ENCODE data around the gene HDGFL2. TPM values are rescaled to one million over a fixed set of nuclear protein-coding genes. Genes with fewer than 3 reads are reported as not detected.

Gene HDGFL2
- total and polyA plus RNA-seq, 2 donors = 22.2 to 51.4 TPM

DNA sequence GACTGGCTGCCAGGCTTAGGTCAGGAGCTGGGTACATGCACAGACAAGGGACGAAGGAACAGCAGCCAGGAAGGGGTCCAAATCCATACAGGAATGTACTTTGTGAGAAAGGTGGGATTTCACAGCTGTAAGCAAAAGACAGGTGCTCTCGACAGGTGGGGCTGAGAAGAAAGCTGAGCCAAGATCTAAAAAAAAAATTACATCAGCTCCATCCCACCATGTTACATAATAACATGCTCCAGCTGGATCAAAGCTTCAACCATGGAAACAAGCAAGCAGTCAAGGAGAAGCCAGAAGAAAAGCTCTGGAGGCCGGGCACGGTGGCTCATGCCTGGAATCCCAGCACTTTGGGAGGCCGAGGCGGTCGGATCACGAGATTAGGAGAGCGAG is 22.5 kb upstream of the HDGFL2 start:
- Histone ChIP-seq H3K27ac (ENCODE audit: low read depth) (no peak overlapping the region), H3K4me1 (ENCODE audit: insufficient read depth) (no peaks in the 10 kb centered on the region), H3K36me3 (ENCODE audit: insufficient read depth) (peaks cover 16% of the 10 kb centered on the region), H3K4me3 (ENCODE audit: low read depth, low read length) (no peak overlapping the region)
- whole genome bisulfite sequencing = 83% methylated on average over 9 of the region's 9 CpGs
- no peak for DNase-seq (ENCODE audit: extremely low spot score)

DNA sequence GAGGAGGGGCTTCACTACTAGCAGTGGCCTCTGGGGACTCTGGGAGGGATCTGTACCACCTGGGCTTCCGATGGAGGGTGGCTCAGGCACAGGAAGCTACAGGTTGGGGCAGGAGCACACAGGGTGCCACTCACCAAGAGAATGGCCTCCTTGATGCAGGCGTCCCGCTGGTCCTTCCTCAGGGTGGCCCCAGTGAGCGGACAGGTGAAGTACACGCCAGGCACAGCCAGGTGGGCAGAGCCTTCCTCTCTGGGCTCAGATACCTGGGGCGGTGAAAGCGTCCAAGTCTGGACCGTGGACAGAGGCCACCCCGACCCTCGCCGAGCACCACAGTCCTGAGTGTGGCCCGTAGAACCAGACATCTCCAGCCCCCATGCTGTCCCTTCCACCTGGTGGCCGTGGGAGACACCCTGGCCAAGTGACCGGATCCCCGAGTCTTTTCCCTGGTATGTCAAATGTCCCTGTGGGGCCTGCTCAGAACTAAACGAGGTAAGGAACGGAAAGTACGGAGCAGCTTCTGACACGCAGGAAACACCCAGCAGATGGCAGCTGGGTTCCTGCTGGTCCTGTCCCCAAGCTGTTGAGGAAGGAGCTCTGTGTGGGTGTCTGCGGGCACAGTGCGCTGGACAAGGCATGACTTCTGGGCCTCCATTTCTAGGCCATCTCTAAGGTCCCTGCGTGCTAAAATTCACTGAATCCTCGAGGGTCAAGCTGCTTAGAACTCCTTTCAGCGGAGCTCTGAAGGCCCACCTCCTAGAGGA is 19.7 kb upstream of the HDGFL2 start:
- no peak overlapping the region for H3K4me3 ChIP-seq (ENCODE audit: low read depth, low read length)
- no peaks in the 10 kb centered on the region for H3K4me1 ChIP-seq (ENCODE audit: insufficient read depth)
- H3K36me3 ChIP-seq (ENCODE audit: insufficient read depth) = peaks cover 9% of the 10 kb centered on the region
- no peak for DNase-seq (ENCODE audit: extremely low spot score)
- H3K27ac ChIP-seq (ENCODE audit: low read depth) = no peak overlapping the region
- WGBS = 89% methylated on average over 24 of the region's 24 CpGs

DNA sequence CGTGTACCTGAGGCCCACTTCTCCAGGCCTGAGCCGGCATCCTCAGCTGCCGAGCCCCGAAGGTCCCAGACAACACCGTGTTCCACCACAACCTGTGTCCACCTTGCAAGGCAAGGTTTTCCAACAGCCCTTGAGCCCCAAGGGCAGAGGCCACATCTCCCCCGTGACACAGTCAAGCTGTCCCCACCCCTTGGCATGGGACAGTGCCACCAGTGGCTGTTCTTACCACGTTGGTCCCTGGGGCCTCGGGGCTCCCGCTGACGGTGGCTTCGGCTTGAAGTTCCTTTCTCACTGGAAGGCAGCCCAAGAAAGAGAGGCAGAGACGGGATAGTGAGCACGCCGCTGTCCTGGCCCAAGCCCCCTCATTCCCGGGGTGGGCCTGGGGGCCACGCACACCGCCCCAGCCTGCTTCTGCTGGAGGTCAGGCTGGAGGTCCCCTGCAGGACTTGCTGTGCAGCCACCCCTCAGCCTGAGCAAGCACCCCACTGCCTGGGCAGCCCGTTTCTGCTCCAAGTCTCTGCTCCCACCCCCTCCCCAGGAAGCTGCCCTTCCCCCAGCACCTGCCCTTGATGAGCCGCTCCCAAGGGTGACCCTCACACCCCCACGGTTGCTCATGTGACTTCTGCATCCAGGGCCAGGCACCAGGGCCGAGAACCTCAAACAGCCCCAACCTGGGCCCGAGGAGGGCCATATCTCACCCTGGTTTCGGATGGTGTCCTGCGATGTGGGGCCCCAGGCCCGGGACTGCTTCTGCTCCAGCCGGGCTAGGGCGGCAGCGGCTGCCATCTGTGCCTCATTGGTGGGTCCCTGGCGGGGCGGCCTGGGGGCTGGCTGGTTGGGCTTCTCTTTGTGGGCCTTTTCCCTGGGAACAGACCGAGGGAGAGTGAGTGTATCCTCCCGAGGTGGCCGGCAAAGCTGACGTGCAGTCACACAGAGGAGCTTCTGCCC is 18.6 kb upstream of the HDGFL2 start:
- H3K4me1 ChIP-seq (ENCODE audit: insufficient read depth) = no peaks in the 10 kb centered on the region
- no peak for DNase-seq (ENCODE audit: extremely low spot score)
- H3K27ac ChIP-seq (ENCODE audit: low read depth) = no peak overlapping the region
- H3K4me3 ChIP-seq (ENCODE audit: low read depth, low read length) = no peak overlapping the region
- H3K36me3 ChIP-seq (ENCODE audit: insufficient read depth) = peaks cover 8% of the 10 kb centered on the region
- 76% methylated on average over 34 of the region's 34 CpGs for WGBS

DNA sequence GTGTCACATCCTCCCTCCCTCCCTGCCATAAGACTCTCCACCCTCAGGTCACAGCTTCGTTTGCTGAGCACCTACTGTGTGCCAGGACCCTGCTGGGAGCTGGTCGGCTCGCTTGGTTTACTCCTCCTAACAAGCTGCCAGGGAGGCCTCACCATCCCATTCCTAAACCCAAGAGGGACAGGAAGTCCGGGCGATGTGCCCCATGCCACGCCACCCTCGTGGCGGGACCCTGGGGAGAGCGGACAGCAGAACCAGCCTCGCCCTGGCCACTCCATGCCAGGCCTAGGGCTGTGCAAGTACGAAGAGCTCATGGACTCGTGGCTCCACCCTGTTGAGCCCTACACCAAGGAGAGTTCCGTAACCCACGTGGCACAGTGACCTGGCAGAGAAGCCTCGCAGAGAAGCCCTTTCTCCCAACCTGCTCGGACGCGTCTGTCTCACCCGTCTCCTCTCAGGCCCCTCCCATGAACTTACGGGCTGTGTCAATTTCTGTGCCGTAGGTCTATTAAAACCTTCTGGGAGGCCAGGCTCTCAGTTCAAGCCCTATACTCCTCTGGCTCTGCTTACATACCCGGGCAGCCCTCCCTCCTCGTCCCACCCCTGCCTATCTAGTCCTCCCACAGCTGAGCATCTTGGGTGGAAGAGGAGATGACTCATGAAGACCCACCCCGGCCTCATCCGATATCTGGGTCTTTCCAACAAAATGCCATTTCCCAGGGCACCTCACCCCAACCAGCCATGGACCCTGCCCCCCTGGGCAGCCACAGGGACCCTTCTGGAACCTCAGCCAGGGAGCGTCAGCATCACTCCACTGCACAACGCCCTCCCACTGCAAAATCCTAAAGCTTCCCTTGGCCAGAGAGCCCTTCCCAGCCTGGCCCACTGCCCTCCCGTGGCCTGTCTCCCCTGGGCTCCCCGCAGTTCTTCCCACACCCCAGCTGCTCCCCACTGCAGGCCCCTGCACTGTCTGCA is 17.1 kb upstream of the HDGFL2 start:
- Histone ChIP-seq H3K4me1 (ENCODE audit: insufficient read depth) (no peaks in the 10 kb centered on the region), H3K36me3 (ENCODE audit: insufficient read depth) (no peaks in the 10 kb centered on the region), H3K27ac (ENCODE audit: low read depth) (peak overlapping the region; percentile 46), H3K4me3 (ENCODE audit: low read depth, low read length) (no peak overlapping the region)
- 33% methylated on average over 29 of the region's 29 CpGs for WGBS
- peak; percentile 43 for DNase-seq (ENCODE audit: extremely low spot score)

DNA sequence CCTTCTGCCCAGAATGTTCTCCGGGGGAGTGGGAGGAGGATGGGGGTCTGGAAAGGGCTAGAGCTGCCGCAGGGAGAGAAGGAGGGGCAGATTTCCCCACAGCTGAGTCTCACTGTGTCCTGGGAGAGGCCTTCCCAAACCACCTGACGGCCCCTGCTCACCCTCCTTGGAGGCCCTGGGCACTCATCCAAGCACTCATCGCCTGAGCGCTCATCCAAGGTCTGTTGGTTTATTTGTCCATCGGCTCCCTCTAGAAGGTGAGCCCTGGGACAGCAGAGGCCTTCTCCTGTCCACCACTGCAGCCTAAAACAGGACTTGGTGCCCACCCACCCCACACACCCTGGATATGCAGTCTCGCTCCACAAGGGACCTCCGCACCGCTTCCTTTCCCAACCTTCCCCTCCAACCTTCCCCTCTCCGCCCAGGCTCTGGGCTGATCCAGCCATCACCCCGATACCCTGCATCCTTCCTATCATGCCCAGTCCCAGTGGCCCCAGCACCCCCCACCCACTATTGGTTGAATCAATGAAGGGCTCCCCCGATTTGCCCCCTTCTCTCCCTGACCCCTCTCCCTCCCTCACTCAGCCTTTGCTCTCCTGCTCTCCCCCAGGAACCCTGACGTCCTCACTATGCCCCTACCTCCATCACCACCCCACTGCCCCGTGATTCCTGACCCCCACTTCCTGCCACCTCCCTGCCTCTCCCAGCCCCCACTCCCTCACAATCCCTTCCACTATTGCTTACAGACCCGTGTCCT is 16.2 kb upstream of the HDGFL2 start:
- DNase-seq (ENCODE audit: extremely low spot score) = peak; percentile 79
- 22% methylated on average over 15 of the region's 15 CpGs for WGBS
- Histone ChIP-seq H3K4me1 (ENCODE audit: insufficient read depth) (no peaks in the 10 kb centered on the region), H3K27ac (ENCODE audit: low read depth) (peak overlapping the region; percentile 46), H3K4me3 (ENCODE audit: low read depth, low read length) (no peak overlapping the region), H3K36me3 (ENCODE audit: insufficient read depth) (no peaks in the 10 kb centered on the region)

DNA sequence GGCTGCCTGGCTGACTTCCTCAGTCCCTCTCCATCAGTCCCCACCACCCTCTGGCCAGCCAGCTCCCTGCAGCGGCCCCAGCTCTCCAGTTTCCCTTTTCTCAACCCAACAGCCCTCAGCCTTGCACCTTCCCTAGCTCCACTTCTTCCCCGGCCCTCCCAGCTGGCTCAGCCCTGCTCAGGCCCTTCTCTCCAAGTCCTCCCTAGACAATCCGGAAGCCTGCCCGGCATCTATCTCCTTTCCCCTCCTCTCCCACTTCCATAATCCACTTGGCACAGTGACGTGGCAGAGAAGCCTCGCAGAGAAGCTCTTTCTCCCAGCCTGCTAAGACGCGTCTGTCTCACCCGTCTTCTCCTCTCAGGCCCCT is 15.6 kb upstream of the HDGFL2 start:
- no peaks in the 10 kb centered on the region for H3K4me1 ChIP-seq (ENCODE audit: insufficient read depth)
- no peaks in the 10 kb centered on the region for H3K36me3 ChIP-seq (ENCODE audit: insufficient read depth)
- H3K27ac ChIP-seq (ENCODE audit: low read depth) = peak overlapping the region; percentile 28
- peak overlapping the region; percentile 89 for H3K4me3 ChIP-seq (ENCODE audit: low read depth, low read length)
- 3% methylated on average over 9 of the region's 9 CpGs for WGBS
- peak; percentile 21 for DNase-seq (ENCODE audit: extremely low spot score)

DNA sequence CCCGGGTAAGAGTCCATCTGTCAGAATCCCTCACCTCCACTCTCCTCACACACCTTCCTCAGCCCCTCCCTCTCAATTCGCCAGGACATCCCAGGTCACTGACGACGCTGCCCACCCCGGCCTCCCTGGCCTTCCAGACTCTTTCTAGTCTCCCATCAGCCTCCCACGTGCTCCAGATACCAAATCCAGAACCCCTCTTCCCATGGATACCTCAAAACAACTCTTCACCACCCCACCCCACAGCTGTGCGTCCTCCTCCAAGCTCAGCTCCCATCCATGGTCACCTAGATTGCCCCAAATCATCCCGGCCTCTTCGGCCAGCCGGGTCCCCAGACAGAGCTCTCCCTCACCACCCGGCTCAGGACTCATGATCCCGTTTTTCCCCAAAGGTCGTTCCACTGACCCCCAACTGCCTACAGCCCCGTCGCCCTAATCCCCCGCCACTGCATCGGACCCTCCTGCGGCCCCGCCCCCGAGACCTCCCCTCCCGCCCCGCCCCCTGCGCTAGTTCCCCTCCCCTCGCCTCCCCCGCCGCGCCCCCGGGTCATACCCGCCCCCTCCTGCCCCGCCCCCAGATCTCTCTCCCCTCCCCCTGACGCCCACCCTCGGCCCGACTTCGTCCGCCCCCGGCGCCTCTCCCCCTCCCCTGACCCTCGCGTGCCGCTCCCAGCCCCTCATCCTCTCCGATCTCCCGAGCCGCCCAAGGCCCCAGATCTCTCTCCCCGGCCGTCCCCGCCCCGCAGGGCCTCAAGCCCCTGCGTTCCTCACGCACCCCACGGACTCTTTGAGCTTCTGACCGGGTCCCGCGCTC is 15.0 kb upstream of the HDGFL2 start:
- Histone ChIP-seq H3K36me3 (ENCODE audit: insufficient read depth) (no peaks in the 10 kb centered on the region), H3K4me3 (ENCODE audit: low read depth, low read length) (peak overlapping the region; percentile 89), H3K4me1 (ENCODE audit: insufficient read depth) (no peaks in the 10 kb centered on the region), H3K27ac (ENCODE audit: low read depth) (peak overlapping the region; percentile 83)
- peak; percentile 41 for DNase-seq (ENCODE audit: extremely low spot score)
- WGBS = 1% methylated on average over 50 of the region's 53 CpGs

DNA sequence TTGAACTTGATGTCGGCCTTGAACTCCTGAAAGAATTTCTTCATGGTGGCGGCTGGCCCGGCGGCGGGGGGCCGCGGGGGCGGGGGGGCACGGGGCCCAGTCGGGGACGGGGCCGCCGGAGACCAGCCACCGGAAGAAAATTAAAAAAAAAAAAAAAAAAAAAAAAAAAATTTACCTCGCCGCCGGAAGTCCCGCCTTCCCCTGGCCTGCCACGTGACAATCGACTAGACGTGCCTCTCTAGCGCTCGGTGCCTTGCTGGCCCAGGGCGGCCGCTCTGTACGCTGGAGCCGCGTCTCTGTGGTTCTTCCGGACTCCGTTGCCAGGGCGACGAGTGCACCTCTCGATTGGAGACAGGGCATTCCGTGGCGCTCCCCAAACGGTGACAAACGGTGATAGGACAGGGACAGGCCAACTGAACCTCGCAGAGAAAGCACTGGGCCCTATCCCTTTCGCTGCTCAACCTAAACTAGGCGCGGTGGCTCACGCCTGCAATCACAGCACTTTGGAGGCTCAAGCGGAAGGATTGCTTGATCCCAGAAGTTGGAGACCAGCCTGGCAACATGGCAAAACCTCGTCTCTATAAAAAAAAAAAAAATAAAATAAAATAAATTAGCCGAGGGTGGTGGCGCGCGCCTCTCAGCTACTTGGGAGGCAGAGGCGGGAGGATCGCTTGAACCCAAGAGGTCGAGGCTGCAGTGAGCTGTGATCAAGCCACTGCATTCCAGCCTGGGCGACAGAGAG is 14.3 kb upstream of the HDGFL2 start, which contains the start of gene UBXN6:
Gene UBXN6 (minus strand): TSS at position 141 of the 742 bp plus-strand sequence. CDS start 97 bp downstream, at position 44.
- Histone ChIP-seq H3K27ac (ENCODE audit: low read depth) (peak within 1 kb of the TSS; percentile 83), H3K4me1 (ENCODE audit: insufficient read depth) (no peaks in the 10 kb centered on the region), H3K4me3 (ENCODE audit: low read depth, low read length) (peak within 1 kb of the TSS; percentile 89), H3K36me3 (ENCODE audit: insufficient read depth) (no peaks in the 10 kb centered on the region)
- DNase-seq (ENCODE audit: extremely low spot score) = peak; percentile 93
- 7% methylated on average over 52 of the region's 52 CpGs for WGBS

DNA sequence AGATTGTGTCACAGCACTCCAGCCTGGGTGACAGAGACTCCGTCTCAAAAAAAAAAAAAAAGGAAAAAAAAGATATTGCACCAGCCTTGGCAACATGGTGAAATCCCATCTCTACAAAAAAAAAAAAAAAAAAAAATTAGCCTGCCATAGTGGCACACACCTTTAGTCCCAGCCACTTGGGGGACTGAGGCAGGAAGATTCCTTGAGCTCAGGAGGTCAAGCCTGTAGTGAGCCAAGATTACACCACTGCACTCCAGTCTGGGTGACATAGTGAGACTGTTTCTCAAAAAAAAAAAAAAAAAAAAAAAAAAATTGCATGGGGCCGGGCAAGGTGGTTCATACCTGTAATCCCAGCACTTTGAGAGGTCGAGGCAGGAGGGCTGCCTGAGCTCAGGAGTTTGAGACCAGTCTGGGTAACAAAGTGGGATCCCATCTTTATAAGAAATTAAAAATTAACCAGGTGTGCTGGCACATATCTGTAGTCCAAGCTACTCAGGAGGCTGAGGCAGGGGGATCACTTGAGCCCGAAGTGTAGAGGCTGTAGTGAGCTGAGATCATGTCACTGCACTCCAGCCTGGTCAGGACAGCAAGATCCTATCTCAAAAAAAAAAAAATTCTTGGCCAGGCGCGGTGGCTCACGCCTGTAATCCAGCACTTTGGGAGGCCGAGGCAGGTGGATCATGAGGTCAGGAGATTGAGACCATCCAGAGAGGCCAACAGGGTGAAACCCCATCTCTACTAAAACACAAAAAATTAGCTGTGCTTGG is 7.1 kb upstream of the HDGFL2 start:
- H3K36me3 ChIP-seq (ENCODE audit: insufficient read depth) = no peaks in the 10 kb centered on the region
- no peaks in the 10 kb centered on the region for H3K4me1 ChIP-seq (ENCODE audit: insufficient read depth)
- no peak overlapping the region for H3K27ac ChIP-seq (ENCODE audit: low read depth)
- WGBS = 88% methylated on average over 8 of the region's 8 CpGs
- DNase-seq (ENCODE audit: extremely low spot score) = no peak
- H3K4me3 ChIP-seq (ENCODE audit: low read depth, low read length) = no peak overlapping the region

DNA sequence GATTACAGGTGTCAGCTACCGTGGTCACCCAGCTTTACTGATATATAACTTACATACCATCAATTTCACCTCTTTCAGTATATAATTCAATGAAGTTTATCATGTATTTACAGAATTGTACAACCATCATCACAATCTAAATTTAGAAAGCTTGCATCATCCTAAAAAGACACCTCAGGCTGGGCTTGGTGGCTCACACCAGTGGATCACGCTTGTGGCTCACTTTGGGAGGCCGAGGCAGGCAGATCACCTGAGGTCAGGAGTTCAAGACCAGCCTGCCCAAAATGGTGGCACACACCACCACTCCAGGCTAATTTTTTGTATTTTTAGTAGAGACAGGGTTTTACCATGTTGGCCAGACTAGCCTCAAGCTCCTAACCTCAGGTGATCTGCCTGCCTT is 4.3 kb upstream of the HDGFL2 start:
- no peak for DNase-seq (ENCODE audit: extremely low spot score)
- Histone ChIP-seq H3K36me3 (ENCODE audit: insufficient read depth) (no peaks in the 10 kb centered on the region), H3K27ac (ENCODE audit: low read depth) (no peak overlapping the region), H3K4me3 (ENCODE audit: low read depth, low read length) (no peak overlapping the region), H3K4me1 (ENCODE audit: insufficient read depth) (no peaks in the 10 kb centered on the region)
- 78% methylated on average over 3 of the region's 3 CpGs for WGBS
